Smooth muscle cell (in vitro differentiated cells): ENCODE measurements around the gene KRT7. TPM values are rescaled to one million over a fixed set of nuclear protein-coding genes. Genes with fewer than 3 reads are reported as not detected.

Experiments used
- DNase-seq: peaks from one replicate; lab custom pipeline; 2025; ENCODE audit not compliant: unreplicated experiment; lab: John Stamatoyannopoulos, UW
- H2AFZ ChIP-seq: fragments of 200-600 bp; sonication (generic); 2 replicates; pipeline ENCODE4 v1.6.0; 2016; ENCODE audit warnings: antibody characterized with exemption, low read depth, mild to moderate bottlenecking
- H3F3A ChIP-seq: fragments of 200-600 bp; sonication (generic); 2 replicates; pipeline ENCODE4 v1.6.0; 2017; ENCODE audit warnings: antibody characterized with exemption, low read depth
- H3K27ac ChIP-seq: fragments of 200-600 bp; sonication (generic); 2 replicates; pipeline ENCODE4 v1.5.1; 2016; ENCODE audit warnings: low read depth, mild to moderate bottlenecking
- H3K27me3 ChIP-seq: fragments of 200-600 bp; sonication (generic); 2 replicates; pipeline ENCODE4 v1.6.1; 2016; ENCODE audit warnings: low read depth, mild to moderate bottlenecking
- H3K36me3 ChIP-seq: fragments of 200-600 bp; sonication (generic); 2 replicates; pipeline ENCODE4 v1.5.1; 2016; ENCODE audit warnings: low read depth
- H3K4me1 ChIP-seq: fragments of 200-600 bp; sonication (generic); 2 replicates; pipeline ENCODE4 v1.5.1; 2016; ENCODE audit warnings: low read depth
- H3K4me2 ChIP-seq: fragments of 200-600 bp; sonication (generic); 2 replicates; pipeline ENCODE4 v1.6.0; 2016; ENCODE audit warnings: mild to moderate bottlenecking
- H3K4me3 ChIP-seq: fragments of 200-600 bp; sonication (generic); 2 replicates; pipeline ENCODE4 v1.5.1; 2016; ENCODE audit warnings: mild to moderate bottlenecking
- H3K79me2 ChIP-seq: fragments of 200-600 bp; sonication (generic); 2 replicates; pipeline ENCODE4 v1.6.0; 2016; ENCODE audit warnings: low read depth, mild to moderate bottlenecking
- H3K9ac ChIP-seq: fragments of 200-600 bp; sonication (generic); 2 replicates; pipeline ENCODE4 v1.6.0; 2016; ENCODE audit warnings: low read depth
- H3K9me3 ChIP-seq: fragments of 200-600 bp; sonication (generic); replicated peaks from 2 replicates; pipeline ENCODE4 v1.5.1; 2016; ENCODE audit warnings: low read depth
- H4K20me1 ChIP-seq: fragments of 200-600 bp; sonication (generic); 2 replicates; pipeline ENCODE4 v1.6.0; 2016; ENCODE audit warnings: low read depth
- WGBS: methylation state at CpG from one replicate; pipeline ENCODE4 v1.1.7; 2016; ENCODE audit warnings: low lambda C conversion rate; 5-methylcytosine and 5-hydroxymethylcytosine counted together
- polyA plus RNA-seq: library from polyadenylated mRNA; unstranded; fragments of >200 nt; fragmentation: Nextera tagmentation; extraction: Ambion mirVana; gene quantifications from 2 replicates; pipeline ENCODE4 v1.2.1, GENCODE V29; 2016
- total RNA-seq: library from RNA; depleted of rRNA; stranded (reverse); fragments of >200 nt; gene quantifications from 2 replicates; pipeline ENCODE4 v1.2.3, GENCODE V29; 2014
- TF ChIP-seq, protein P1 (sequence below): fragments of 200-600 bp; sonication (generic); IDR thresholded peaks from 2 replicates; pipeline ENCODE4 v1.5.1; 2017; ENCODE audit warnings: borderline replicate concordance, mild to moderate bottlenecking, antibody characterized with exemption; ENCODE audit not compliant: insufficient read depth, poor library complexity, severe bottlenecking

Gene KRT7
- total and polyA plus RNA-seq, 2 experiments from 2014 or later, result 190 to 214 TPM

DNA sequence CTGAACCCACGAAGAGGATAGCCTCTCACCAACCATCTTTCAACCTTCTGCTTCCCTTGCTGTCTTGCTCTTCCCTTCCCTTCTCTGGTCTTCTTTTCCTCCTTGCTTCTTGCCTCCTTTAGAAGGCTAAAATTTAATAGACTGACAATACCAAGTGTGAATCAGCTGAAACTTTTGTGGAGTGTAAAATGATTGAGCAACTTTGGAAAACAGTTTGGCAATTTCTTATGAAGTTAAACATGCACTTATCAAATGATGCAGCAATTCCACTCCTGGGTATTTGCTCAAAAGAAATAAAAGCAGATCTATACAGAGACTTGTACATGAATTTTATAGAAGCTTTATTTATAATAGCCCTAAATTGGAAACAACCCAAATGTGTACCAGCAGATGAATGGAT lies 38.1 kb downstream of the KRT7 start:
- TF ChIP-seq, protein P1, sequence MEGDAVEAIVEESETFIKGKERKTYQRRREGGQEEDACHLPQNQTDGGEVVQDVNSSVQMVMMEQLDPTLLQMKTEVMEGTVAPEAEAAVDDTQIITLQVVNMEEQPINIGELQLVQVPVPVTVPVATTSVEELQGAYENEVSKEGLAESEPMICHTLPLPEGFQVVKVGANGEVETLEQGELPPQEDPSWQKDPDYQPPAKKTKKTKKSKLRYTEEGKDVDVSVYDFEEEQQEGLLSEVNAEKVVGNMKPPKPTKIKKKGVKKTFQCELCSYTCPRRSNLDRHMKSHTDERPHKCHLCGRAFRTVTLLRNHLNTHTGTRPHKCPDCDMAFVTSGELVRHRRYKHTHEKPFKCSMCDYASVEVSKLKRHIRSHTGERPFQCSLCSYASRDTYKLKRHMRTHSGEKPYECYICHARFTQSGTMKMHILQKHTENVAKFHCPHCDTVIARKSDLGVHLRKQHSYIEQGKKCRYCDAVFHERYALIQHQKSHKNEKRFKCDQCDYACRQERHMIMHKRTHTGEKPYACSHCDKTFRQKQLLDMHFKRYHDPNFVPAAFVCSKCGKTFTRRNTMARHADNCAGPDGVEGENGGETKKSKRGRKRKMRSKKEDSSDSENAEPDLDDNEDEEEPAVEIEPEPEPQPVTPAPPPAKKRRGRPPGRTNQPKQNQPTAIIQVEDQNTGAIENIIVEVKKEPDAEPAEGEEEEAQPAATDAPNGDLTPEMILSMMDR, result no peak
- Histone ChIP-seq H3K4me2 (no peak overlapping the region), H3K9me3 (no peaks in the 10 kb centered on the region), H3K9ac (no peak overlapping the region), H3K79me2 (no peaks in the 10 kb centered on the region), H4K20me1 (no peaks in the 10 kb centered on the region), H2AFZ (no peak overlapping the region), H3K4me3 (no peak overlapping the region), H3K4me1 (no peaks in the 10 kb centered on the region), H3K36me3 (no peaks in the 10 kb centered on the region), H3K27me3 (peaks cover 64% of the 10 kb centered on the region), H3K27ac (no peak overlapping the region), H3F3A (no peaks in the 10 kb centered on the region)
- WGBS, result 69% methylated on average over 1 of the region's 1 CpG
- DNase-seq, result no peak

DNA sequence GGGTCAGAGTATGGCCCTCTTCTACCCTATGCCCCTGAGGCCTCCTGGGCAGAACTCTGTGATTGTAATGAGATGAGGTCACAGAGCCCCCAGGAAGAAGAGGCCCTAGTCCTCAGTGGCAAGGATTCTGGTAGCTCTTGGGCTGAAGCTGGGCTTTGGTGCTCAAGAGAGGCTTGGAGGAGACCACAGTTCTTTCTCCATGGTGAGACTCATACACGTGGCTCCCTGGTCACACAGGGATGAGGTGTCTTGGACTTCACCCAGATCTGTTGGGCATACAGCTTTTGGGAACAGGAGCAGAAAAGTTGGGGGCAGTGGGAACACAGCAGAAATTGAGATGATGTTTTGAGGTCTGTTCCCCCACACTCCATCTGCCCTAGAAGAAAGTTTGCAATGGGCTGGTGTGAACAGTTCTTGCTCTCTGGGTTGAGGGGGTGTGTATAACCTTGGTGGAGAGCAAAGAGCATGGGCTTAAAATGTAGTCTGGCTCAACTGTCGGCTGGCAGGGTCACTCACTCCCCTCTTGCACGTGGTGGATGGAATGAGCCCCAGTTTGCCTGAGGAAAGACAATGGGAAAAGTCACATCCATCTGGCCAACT lies 41.6 kb downstream of the KRT7 start, which contains the start of gene KRT86:
TSS of gene KRT86 (plus strand) at position 125 of the 600 bp plus-strand sequence. CDS start 27,272 bp downstream, outside the sequence.
- H3K27ac ChIP-seq, result no peak within 1 kb of the TSS
- H3K4me1 ChIP-seq, result peaks cover 6% of the 10 kb centered on the region
- TF ChIP-seq, protein P1, result no peak
- no peak within 1 kb of the TSS for H3K9ac ChIP-seq
- WGBS, result 66% methylated on average over 3 of the region's 3 CpGs
- H3K36me3 ChIP-seq, result no peaks in the 10 kb centered on the region
- H4K20me1 ChIP-seq, result no peaks in the 10 kb centered on the region
- peaks cover 58% of the 10 kb centered on the region for H3K27me3 ChIP-seq
- no peak for DNase-seq
- no peaks in the 10 kb centered on the region for H3F3A ChIP-seq
- H3K9me3 ChIP-seq, result no peaks in the 10 kb centered on the region
- H3K4me3 ChIP-seq, result no peak within 1 kb of the TSS
- no peak within 1 kb of the TSS for H2AFZ ChIP-seq
- no peak within 1 kb of the TSS for H3K4me2 ChIP-seq
- H3K79me2 ChIP-seq, result no peaks in the 10 kb centered on the region

DNA sequence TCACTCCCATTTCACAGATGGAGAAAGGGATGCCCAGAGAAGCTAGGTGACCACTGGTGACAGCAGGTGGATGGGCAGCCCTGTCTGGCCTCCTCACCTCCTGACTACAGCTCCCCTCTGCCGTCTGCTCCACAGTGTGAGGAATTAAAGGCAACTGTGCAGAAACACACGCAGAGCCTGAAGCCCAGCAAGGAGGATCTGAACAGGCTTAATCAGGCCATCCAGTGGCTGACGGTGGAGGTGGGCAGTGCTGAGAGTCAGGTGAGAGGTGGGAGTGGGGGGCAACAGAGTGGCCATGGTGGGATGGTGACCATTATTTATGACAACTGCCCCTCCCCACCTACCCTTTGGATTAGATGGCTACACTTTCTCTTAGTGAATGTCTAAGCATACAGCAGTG lies 42.6 kb downstream of the KRT7 start:
- 81% methylated on average over 3 of the region's 3 CpGs for WGBS
- no peak for DNase-seq

More for the DNA sequence above, 42.6 kb downstream of the KRT7 start:
- H3K9ac ChIP-seq, result no peak overlapping the region
- no peaks in the 10 kb centered on the region for H3K36me3 ChIP-seq
- no peaks in the 10 kb centered on the region for H3K79me2 ChIP-seq
- H3K4me1 ChIP-seq, result peaks cover 16% of the 10 kb centered on the region
- TF ChIP-seq, protein P1, result no peak
- H3K27ac ChIP-seq, result no peak overlapping the region
- peaks cover 51% of the 10 kb centered on the region for H3K27me3 ChIP-seq
- peaks cover 9% of the 10 kb centered on the region for H3F3A ChIP-seq
- H4K20me1 ChIP-seq, result no peaks in the 10 kb centered on the region
- no peak overlapping the region for H2AFZ ChIP-seq
- H3K4me2 ChIP-seq, result no peak overlapping the region
- H3K9me3 ChIP-seq, result no peaks in the 10 kb centered on the region
- no peak overlapping the region for H3K4me3 ChIP-seq
